ENCODE measurements around the gene NFKBIE. TPM values are rescaled to one million over a fixed set of nuclear protein-coding genes. Genes with fewer than 3 reads are reported as not detected.

NFKBIE gene
- total and polyA plus RNA-seq, 2 of the 13 experiments (the other 11 are each of a cell fraction or from before 2014, with no cell fraction given), result 6.7 to 14.5 TPM

- peak; percentile 53; the same call in 1 of the 2 replicates for TF ChIP-seq HOMEZ (CRISPR knock-in tag; IDR thresholded peaks at IDR 0.05; ENCODE audit: low read depth)
- peak; percentile 94; the same call in 1 of the 2 replicates for TF ChIP-seq STAT6 (CRISPR knock-in tag; IDR thresholded peaks at IDR 0.05; ENCODE audit: borderline replicate concordance)
- 0 out of 2 replicates have a peak, but pooled peaks have one; percentile 48 for TF ChIP-seq FOXM1 (CRISPR knock-in tag; IDR thresholded peaks at IDR 0.05)
- TF ChIP-seq MYC (CRISPR knock-in tag; IDR thresholded peaks at IDR 0.05; ENCODE audit: borderline replicate concordance), result peak; percentile 90
- TF ChIP-seq BRCA1 (CRISPR knock-in tag; IDR thresholded peaks at IDR 0.05), result peak; percentile 25
- TF ChIP-seq THRA (CRISPR knock-in tag; IDR thresholded peaks at IDR 0.05; ENCODE audit: borderline replicate concordance), result peak; percentile 70
- peak; percentile 56; the same call in 1 of the 2 replicates for TF ChIP-seq E2F1 (CRISPR knock-in tag; IDR thresholded peaks at IDR 0.05)
- peak; percentile 94 for TF ChIP-seq CHD2 (IDR thresholded peaks at IDR 0.05; ENCODE audit: low read depth, low read length)
- peak; percentile 31; the same call in 1 of the 2 replicates for TF ChIP-seq ZNF124 (CRISPR knock-in tag; IDR thresholded peaks at IDR 0.05)
- no peak for TF ChIP-seq PLRG1 (conservative IDR thresholded peaks at IDR 0.05)
- TF ChIP-seq NRL (CRISPR knock-in tag; IDR thresholded peaks at IDR 0.05; ENCODE audit: borderline replicate concordance), result peak; percentile 8; the same call in 1 of the 2 replicates
- TF ChIP-seq ZFY (CRISPR knock-in tag; IDR thresholded peaks at IDR 0.05), result peak; percentile 82
- TF ChIP-seq ZNF629 (CRISPR knock-in tag; conservative IDR thresholded peaks at IDR 0.05), result peak; percentile 47; the same call in 1 of the 2 replicates
- TF ChIP-seq POGK (CRISPR knock-in tag; conservative IDR thresholded peaks at IDR 0.05), result peak; percentile 82
- peak; percentile 65; the same call in 1 of the 2 replicates for TF ChIP-seq SNAPC2 (CRISPR knock-in tag; IDR thresholded peaks at IDR 0.05)
- peak; percentile 45 for TF ChIP-seq ETS1 (CRISPR knock-in tag; IDR thresholded peaks at IDR 0.05)
- peak; percentile 74 for TF ChIP-seq MIER3 (CRISPR knock-in tag; IDR thresholded peaks at IDR 0.05; ENCODE audit: borderline replicate concordance)
- TF ChIP-seq TEAD2 (CRISPR knock-in tag; IDR thresholded peaks at IDR 0.05), result no peak
Measured at GRCh38 chr6:44245912-44246662, 19.3 kb downstream of the NFKBIE start (continued).

All from HepG2 (cell line).